WI38 (cell line): Measurements from ENCODE around the gene UTS2.

Experiments used
- H3K4me3 ChIP-seq: 2 replicates; pipeline ENCODE4 v1.5.1; 2011; ENCODE audit warnings: low read depth, mild to moderate bottlenecking, control low read depth, low read length
- CTCF ChIP-seq: IDR thresholded peaks from 2 replicates; pipeline ENCODE4 v1.5.1; 2012; ENCODE audit warnings: low read depth, mild to moderate bottlenecking, control low read depth, low read length

UTS2 gene

GRCh38 chr1:7873801-7874795 is 21.2 kb upstream of the UTS2 start:
- TF ChIP-seq CTCF, result no peak
- H3K4me3 ChIP-seq, result no peak overlapping the region

DNA sequence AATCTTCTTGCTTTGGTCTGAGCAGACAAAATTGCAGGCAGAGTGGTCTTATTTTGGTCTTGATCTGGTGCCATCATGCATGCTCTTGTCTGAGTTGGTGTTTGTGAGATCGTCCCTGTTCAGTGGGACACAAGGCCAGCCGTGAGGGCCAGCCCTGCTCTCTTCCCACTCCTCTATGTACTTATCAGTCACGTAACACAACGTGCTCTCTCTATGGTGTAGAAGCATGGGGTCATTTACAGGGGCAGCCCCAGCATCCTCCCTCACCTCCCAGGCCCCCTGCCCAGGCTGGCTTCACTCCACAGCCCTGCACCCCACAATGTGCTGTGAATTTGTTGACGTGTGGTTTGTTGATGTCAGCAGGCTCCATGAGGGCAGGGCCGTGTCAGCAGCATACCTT is 18.3 kb upstream of the UTS2 start:
- H3K4me3 ChIP-seq, result no peak overlapping the region
- no peak for TF ChIP-seq CTCF

DNA sequence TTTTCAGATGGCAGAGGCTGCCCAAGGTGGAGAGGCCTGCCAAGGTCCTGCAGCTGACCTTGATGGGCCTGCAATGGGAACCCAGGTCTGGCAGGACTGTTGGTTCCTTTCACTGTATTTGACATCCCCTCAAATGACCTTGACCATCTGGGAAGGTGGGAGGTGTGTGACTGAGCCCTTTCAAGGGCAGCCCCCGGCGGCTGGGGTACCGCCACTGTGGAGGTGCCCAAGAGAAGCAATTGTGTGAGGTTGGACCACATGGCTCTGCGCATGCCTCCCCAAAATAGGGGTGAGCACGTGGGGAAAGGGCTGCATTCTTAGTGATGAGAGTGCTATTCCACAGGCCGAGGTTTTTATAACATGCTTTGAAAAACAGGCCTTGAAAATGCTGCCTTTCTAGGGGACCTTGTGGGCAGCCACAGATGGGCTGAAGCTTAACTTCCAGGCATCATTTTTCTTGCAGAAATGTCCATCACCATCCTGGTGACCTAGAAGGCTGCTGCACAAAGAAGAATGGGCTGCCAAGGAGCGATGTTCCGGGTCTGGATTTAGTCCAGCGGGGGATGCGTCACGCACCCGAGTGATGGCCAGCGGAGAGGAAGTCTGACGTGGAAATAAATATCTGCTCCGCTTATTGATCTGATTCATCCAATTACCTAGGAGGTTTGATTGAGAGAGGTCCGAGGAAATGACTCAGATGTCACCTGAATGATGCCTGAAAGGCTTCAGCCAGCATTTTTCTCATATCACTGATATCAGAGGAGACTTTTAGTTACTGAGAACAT is 16.5 kb upstream of the UTS2 start:
- TF ChIP-seq CTCF, result no peak
- H3K4me3 ChIP-seq, result no peak overlapping the region

DNA sequence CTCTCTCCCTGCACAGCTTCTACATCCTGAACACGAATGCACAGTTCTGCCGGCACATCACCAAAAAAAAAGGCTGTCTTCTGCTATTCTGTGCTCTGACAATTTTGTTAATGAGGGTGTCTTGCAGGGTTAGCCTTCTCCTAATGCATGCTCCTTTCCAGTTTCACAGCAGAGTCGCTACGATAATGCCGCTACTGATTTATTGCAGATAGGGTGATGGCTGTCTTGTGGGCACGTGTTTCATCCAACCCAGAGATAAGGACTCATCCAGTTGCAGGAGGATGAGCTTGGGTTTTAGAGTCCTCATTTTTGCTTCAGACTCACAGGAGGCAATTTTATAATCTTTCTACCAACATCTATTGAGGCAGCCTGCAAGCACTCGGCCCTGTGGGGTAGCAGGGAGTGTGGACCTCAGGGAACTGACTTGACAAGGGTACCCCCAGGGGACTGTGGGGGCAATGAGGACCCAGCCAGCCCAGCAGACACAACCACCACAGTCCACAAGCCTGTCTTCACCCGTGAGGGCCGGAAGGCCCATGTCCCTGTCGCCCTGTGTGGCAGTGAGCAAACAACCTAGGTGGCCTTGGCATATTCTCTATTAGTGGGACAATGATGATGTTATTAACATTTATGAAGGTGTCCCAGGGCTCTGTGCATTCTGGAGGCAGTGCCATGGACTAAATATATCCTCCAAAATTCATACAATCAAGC is 15.4 kb upstream of the UTS2 start:
- no peak for TF ChIP-seq CTCF
- H3K4me3 ChIP-seq, result no peak overlapping the region

DNA sequence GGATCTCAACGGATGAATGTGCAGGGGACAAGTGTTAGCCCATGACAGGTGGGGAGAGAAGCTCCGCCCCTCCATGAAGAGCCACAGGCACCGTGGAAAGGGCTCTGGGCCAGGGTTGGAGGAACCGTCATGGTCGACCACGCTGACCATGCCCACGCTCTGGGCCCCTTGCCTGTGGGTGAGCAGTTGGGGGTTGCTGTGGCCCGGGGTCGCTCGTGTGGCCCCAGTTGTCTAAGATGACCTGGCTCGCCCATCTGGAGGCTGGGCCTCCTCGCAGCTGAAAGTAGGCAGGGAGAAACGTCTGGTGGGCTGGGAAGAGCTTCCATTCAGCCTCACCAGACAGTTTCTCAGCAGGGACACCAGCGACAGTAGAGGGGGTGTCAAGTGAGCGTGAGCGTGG is 13.1 kb upstream of the UTS2 start:
- no peak overlapping the region for H3K4me3 ChIP-seq
- TF ChIP-seq CTCF, result no peak

GRCh38 chr1:7863756-7864328 is 11.0 kb upstream of the UTS2 start:
- H3K4me3 ChIP-seq, result no peak overlapping the region
- TF ChIP-seq CTCF, result no peak
